ENCODE data around the gene SORBS1. TPM values are rescaled to one million over a fixed set of nuclear protein-coding genes. Genes with fewer than 3 reads are reported as not detected.
A peak's percentile ranks its signal among the peaks of the same experiment; 100 is the strongest.

The SORBS1 gene
- total and polyA plus RNA-seq, 8 donors, result 11.4 to 25.6 (median 16.8) TPM

DNA sequence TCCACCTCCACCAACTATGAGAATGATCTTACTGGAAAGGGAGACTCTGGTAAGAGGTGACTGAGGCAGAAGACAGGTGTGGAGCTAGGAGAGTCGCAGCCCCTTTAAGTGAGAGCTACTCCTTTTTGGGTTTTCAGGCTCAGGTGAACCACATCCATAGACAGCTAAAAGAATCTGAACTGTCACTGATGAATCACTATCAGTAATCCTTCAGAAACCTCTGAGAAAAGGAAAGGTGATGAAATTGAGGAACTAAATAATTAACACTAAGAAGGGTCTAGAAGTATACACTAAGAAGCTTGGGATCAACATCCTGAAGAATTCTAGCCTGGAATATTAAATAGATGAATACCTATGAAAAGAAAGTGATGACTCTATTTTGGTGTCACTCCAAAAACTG, 83.0 kb downstream of the SORBS1 start:
- H3K9me3 ChIP-seq, result no peaks in the 10 kb centered on the region
- no peaks in the 10 kb centered on the region for H3K36me3 ChIP-seq
- DNase-seq, result no peak
- no peak for FAIRE-seq
- H3K27ac ChIP-seq, result peak overlapping the region in 1 of 4 donors; percentile 12
- TF ChIP-seq, protein P1, sequence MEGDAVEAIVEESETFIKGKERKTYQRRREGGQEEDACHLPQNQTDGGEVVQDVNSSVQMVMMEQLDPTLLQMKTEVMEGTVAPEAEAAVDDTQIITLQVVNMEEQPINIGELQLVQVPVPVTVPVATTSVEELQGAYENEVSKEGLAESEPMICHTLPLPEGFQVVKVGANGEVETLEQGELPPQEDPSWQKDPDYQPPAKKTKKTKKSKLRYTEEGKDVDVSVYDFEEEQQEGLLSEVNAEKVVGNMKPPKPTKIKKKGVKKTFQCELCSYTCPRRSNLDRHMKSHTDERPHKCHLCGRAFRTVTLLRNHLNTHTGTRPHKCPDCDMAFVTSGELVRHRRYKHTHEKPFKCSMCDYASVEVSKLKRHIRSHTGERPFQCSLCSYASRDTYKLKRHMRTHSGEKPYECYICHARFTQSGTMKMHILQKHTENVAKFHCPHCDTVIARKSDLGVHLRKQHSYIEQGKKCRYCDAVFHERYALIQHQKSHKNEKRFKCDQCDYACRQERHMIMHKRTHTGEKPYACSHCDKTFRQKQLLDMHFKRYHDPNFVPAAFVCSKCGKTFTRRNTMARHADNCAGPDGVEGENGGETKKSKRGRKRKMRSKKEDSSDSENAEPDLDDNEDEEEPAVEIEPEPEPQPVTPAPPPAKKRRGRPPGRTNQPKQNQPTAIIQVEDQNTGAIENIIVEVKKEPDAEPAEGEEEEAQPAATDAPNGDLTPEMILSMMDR (IDR thresholded peaks at IDR 0.05), result no peak
- no peak for ATAC-seq
- no peaks in the 10 kb centered on the region for H3K27me3 ChIP-seq
- H3K4me1 ChIP-seq, result peaks cover 43 to 45% (median 44%) of the 10 kb centered on the region in 3 donors
- 96 to 98% methylated on average over 1 of the region's 1 CpG for WGBS, 2 donors
- intact Hi-C loops (cut with DNase I), result no loop called here
- no peak overlapping the region for H3K4me3 ChIP-seq

DNA sequence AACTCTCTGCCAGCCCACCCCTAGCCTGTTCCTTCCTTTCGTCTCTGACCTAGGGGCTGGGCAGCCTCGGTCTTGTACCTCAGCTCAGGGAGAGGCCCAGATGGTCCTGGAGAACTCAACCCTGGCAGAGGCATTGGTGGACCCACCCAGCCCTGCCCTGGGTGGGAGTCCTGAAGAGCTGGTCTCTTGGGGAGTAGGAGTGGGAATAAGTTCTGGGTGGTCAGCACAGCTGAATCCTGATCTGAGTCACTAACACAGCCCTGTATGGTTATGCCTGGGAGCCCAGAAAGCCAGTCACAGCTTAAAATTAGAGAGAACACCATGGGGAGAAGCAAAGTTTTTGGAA, 84.0 kb downstream of the SORBS1 start:
- H3K27me3 ChIP-seq, result no peaks in the 10 kb centered on the region
- H3K27ac ChIP-seq, result peak overlapping the region in 2 of 4 donors; percentile 41 to 79
- DNase-seq (no peak), FAIRE-seq (no peak), ATAC-seq (no peak)
- peaks cover 43 to 45% (median 44%) of the 10 kb centered on the region in 3 donors for H3K4me1 ChIP-seq
- H3K9me3 ChIP-seq, result no peaks in the 10 kb centered on the region
- WGBS, 2 donors, result 65 to 85% methylated on average over 2 of the region's 2 CpGs
- intact Hi-C loops (cut with DNase I), result no loop called here
- no peak overlapping the region for H3K4me3 ChIP-seq
- no peaks in the 10 kb centered on the region for H3K36me3 ChIP-seq
- TF ChIP-seq, protein P1 (IDR thresholded peaks at IDR 0.05), result no peak

DNA sequence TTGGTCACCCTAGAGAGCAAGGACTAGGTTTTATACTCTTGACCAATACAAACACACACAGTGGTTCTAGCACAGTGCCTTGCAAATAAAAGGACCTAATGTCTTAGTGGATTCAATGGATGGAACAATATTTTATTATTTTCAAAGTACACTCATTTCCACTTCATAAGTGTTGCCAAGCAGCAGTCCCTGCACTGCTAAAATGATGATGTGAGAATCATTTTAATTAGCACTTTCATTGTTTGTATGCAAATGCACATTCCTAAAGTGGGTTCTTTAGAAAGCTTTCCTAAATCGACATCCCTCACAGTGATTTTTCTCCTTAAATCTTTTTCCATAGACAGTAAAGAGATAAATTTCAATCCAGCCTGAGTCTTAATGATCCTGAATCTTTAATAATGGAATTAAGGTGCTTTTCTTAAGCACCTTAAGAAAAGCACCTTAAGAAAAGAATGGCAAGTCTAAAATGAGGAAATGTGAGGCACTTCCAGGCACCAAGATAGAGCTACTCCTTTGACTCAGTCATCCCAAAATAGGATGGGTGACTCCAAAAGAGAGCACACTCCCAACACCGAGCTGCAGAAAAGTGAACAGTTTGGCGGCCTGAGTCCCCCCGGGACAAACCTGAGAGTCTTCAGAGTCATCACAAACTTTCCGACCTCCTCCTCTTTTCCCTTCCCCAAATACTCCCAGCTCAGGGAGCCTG, 84.5 kb downstream of the SORBS1 start:
- FAIRE-seq (no peak), DNase-seq (no peak), ATAC-seq (no peak)
- intact Hi-C loops (cut with DNase I), result no loop called here
- Histone ChIP-seq H3K27ac (peak overlapping the region; percentile 41 to 79 (median 64)), H3K4me3 (no peak overlapping the region), H3K36me3 (no peaks in the 10 kb centered on the region), H3K9me3 (no peaks in the 10 kb centered on the region), H3K4me1 (peaks cover 39 to 40% (median 40%) of the 10 kb centered on the region in 3 donors), H3K27me3 (no peaks in the 10 kb centered on the region)
- TF ChIP-seq, protein P1 (IDR thresholded peaks at IDR 0.05), result no peak
- WGBS, 2 donors, result 81 to 88% methylated on average over 5 of the region's 5 CpGs

DNA sequence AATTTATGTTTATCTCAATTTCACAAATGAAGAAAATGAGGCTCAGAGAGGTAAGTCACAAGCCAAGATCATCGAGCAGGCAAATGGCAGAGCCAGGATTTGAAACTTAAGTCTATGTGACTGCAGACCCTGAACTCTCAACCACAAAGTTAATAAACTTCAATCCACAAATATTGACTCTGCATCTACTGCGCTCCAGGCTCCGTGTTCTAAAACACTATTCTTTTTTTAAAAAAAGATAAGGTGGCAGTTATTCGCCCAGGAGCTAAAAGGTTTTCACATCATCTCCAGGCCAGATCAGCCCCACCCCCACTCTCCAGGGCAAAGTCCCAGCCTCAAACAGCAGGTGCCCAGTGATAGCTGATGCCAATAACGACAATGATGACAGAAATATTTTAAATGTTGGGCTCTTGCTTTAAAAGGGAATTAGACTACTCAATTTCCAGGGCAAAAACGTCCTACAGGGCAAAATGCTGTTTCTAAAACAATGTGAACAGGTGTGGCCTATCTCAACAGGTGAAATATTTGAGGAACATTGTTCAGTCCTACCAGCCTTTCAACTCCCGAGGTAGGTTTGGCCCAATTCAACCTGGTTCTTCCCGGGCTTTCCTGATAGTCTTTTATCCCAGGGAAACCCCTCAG, 85.2 kb downstream of the SORBS1 start:
- DNase-seq (peak; percentile 68 to 93 (median 87)), FAIRE-seq (peak; percentile 29), ATAC-seq (peak; percentile 87 to 91 (median 88))
- TF ChIP-seq, protein P1 (IDR thresholded peaks at IDR 0.05), result no peak
- H3K4me1 ChIP-seq, result peaks cover 35 to 38% (median 37%) of the 10 kb centered on the region in 3 donors
- no peaks in the 10 kb centered on the region for H3K27me3 ChIP-seq
- H3K36me3 ChIP-seq, result no peaks in the 10 kb centered on the region
- no peaks in the 10 kb centered on the region for H3K9me3 ChIP-seq
- H3K27ac ChIP-seq, result peak overlapping the region; percentile 41 to 79 (median 64)
- 10 to 18% methylated on average over 8 of the region's 8 CpGs for WGBS, 2 donors
- H3K4me3 ChIP-seq, result no peak overlapping the region
- intact Hi-C loops (cut with DNase I), result no loop called here

DNA sequence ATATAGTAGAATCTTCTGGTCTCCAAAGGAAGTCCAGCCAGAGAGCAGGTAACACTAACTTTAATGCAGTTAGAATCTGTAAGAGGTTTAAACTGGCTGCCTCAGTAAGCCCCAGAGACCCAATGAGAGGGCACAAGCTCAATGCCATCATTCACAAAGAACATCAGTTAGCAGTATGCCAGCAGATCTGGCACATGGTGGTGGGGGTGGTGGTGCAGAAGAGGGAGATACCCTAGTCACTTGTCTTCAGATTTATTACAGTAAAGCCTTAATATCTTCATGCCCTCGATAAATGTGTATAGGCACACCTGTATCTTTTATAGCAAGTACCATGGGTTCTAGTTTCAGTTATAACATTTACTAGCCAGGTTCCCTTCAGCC, 86.2 kb downstream of the SORBS1 start:
- no peak overlapping the region for H3K4me3 ChIP-seq
- ATAC-seq (no peak), DNase-seq (no peak), FAIRE-seq (no peak)
- peak overlapping the region; percentile 22 to 79 (median 58) for H3K27ac ChIP-seq
- TF ChIP-seq, protein P1 (IDR thresholded peaks at IDR 0.05), result no peak
- WGBS, 2 donors, result 40 to 47% methylated on average over 1 of the region's 1 CpG
- H3K36me3 ChIP-seq, result no peaks in the 10 kb centered on the region
- intact Hi-C loops (cut with DNase I), result no loop called here
- H3K4me1 ChIP-seq, result peaks cover 35 to 39% (median 39%) of the 10 kb centered on the region in 3 donors
- no peaks in the 10 kb centered on the region for H3K9me3 ChIP-seq
- H3K27me3 ChIP-seq, result no peaks in the 10 kb centered on the region

All from pancreas (tissue), 10 donors.